Cardiac fibroblast (primary cell): ENCODE measurements around the gene SLC33A1.
"Not testable (repeated sequence)": the region's sequence is repeated elsewhere in the genome, so short reads cannot be mapped to it uniquely, and the experiment has no call there.

Source experiments
- DNase-seq, 2 donors: peaks; one replicate each; pipeline versions ENCODE4 v3.0.0 to v3.0.0-alpha.2; 2010; ENCODE audit warnings: low read depth in 2 of 2
- H3K4me3 ChIP-seq, 2 donors: replicated peaks in 1 of 2; 1 replicate in 1 of 2; 2 replicates in 1 of 2; pipeline ENCODE4 v1.5.1; 2011; ENCODE audit warnings: low read depth in 2 of 2, low read length in 2 of 2, mild to moderate bottlenecking in 2 of 2, moderate library complexity in 1 of 2
- TF ChIP-seq, protein P1 (sequence below): IDR thresholded peaks from one replicate; pipeline ENCODE4 v1.5.1; 2011; ENCODE audit warnings: low read depth, mild to moderate bottlenecking, low read length, inconsistent platforms

Gene SLC33A1

DNA sequence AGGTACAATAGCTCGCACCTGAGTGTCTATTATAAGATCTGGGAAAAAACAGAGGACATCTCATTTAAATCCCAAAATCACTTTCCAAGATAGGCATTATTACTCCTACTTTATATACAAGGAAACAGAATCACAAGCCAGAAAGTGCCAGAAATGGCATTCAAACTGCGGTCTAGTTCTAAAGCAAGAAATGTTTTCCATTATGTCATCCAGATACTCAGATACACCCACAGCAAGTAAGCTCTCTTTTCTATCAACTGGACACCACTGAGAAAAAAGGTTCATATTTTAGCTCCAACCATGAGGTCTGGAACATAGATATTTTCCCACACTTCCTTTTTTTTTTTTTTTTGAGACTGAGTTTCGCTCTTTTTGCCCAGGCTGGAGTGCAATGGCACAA is 8.1 kb downstream of the SLC33A1 start:
- no peak overlapping the region for H3K4me3 ChIP-seq
- DNase-seq: peak; percentile 25 to 46
- TF ChIP-seq, protein P1, sequence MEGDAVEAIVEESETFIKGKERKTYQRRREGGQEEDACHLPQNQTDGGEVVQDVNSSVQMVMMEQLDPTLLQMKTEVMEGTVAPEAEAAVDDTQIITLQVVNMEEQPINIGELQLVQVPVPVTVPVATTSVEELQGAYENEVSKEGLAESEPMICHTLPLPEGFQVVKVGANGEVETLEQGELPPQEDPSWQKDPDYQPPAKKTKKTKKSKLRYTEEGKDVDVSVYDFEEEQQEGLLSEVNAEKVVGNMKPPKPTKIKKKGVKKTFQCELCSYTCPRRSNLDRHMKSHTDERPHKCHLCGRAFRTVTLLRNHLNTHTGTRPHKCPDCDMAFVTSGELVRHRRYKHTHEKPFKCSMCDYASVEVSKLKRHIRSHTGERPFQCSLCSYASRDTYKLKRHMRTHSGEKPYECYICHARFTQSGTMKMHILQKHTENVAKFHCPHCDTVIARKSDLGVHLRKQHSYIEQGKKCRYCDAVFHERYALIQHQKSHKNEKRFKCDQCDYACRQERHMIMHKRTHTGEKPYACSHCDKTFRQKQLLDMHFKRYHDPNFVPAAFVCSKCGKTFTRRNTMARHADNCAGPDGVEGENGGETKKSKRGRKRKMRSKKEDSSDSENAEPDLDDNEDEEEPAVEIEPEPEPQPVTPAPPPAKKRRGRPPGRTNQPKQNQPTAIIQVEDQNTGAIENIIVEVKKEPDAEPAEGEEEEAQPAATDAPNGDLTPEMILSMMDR: no peak

DNA sequence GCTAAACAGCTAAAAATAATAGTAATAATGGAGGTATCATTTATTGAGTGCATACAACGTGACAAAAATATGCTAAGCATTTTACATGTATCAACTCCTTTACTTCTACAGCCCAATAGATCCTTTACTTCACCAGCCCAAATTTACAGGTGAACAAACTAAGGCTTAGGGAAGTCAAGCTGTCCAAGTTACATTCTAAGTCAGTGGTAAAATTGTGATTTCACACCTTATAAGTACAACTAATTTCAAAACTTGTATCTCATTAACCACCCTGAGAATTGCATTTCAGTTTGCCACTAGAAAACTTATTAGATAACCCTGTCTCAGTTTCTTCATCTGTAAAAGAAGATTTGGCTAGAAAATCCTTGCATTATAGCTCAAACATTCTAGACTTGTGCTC is 10.7 kb downstream of the SLC33A1 start:
- DNase-seq: no peak
- no peak overlapping the region for H3K4me3 ChIP-seq
- TF ChIP-seq, protein P1: no peak

DNA sequence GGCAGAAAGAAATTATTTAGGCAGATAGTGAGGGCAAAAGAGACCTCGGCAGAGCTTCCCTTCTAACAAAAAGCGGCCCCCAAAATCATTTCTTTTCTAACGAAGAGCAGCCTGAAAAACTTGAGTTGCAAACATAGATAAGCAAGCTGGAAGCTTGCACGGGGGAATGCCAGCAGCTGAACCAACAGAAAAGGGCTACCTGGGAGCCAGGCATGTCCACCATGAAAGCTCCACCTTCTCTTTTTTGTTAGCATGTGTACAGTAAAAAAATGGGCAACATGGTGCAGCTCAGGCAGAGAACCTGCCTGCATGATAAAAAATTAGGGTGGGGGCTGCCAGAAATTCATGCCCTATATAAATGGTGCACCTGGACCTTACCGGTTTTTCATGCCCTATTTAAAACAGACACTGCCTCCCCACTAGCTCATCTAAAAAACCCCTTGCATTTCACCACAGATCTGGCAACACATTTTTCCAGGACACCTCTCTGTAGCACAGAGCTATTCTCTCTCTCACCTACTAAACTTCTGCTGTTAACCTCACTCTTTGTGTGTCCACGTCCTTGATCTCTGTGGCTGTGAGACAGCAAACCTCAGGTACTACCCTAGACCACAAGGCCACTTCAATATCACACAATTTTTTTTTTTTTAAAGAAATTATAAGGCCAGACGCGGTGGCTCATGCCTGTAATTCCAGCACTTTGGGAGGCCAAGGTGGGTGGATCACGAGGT is 18.7 kb downstream of the SLC33A1 start:
- H3K4me3 ChIP-seq: no peak overlapping the region
- TF ChIP-seq, protein P1: no peak

DNA sequence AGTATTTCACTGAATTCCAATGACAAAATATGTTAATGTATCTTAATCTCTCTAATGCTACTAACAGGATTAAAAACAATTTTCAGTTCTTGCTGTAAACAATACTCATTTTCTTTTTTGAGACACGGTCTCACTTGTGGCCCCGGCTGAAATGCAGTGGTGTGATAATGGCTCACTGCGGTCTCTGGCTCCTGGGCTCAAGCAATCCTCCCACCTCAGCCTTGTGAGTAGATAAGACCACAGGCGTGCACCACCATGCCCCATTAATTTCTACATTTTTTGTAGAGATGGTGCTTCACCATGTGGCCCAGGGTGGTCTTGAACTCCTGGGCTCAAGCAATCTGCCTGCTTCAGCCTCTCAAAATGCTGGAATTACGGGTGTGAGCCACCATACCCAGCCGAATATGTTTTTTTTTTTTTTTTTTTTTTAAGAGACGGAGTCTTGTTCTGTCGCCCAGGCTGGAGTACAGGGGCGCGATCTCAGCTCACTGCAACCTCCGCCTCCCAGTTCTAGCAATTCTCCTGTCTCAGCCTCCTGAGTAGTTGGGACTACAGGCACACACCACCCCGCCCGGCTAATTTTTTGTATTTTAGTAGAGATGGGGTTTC is 25.6 kb downstream of the SLC33A1 start:
- H3K4me3 ChIP-seq, DNase-seq: not testable (repeated sequence)

More for the DNA sequence above, 18.7 kb downstream of the SLC33A1 start:
- no peak for DNase-seq

DNA sequence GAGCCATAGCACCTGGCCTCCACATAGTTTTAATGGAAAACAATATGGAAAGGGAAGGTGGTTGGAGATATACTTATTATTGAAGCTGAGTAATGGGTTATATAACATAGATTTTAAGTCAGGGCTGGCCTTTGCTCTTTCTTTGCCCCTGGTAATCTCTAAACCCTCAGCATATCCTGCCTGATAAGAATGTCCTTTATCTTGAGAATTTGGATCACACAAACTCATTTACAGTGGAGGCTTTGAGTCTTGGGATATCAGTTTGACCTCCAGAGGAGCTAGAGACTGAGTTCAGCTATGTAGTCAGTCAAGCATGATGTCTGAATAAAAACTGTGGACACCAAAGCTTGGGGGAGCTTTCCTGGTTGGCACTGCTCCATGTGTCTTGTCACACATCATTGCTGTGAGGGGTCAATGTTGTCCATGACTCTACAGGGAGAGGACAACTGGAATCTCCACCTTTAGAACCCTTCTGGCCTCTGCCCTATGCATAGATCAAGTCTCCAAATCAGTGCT is 39.1 kb downstream of the SLC33A1 start:
- no peak for DNase-seq
- TF ChIP-seq, protein P1: no peak
- H3K4me3 ChIP-seq: no peak overlapping the region

GRCh38 chr3:155813224-155813623 is 41.0 kb downstream of the SLC33A1 start:
- not testable (repeated sequence) for H3K4me3 ChIP-seq, DNase-seq

GRCh38 chr3:155809181-155809580 is 45.0 kb downstream of the SLC33A1 start:
- TF ChIP-seq, protein P1: no peak
- peak in 1 of 2 donors; percentile 61 for DNase-seq
- no peak overlapping the region for H3K4me3 ChIP-seq
